GM18861 (cell line): Measurements from ENCODE around the gene EPN2.

ENCODE experiments used
- ATAC-seq: cut with Tn5 transposase; IDR thresholded peaks from one replicate; pipeline ENCODE4 v1.9.1; 2021; ENCODE audit not compliant: unreplicated experiment

EPN2 gene

GRCh38 chr17:19363460-19364035 is 126.4 kb downstream of the EPN2 start:
- no peak for ATAC-seq

GRCh38 chr17:19364699-19365498 is 127.7 kb downstream of the EPN2 start:
- ATAC-seq: no peak

- ATAC-seq: no peak
Measured at GRCh38 chr17:19365499-19365817, 128.3 kb downstream of the EPN2 start.

- ATAC-seq: no peak
Measured at GRCh38 chr17:19365833-19366636, 128.9 kb downstream of the EPN2 start.

- no peak for ATAC-seq
Measured at GRCh38 chr17:19366637-19366972, 129.4 kb downstream of the EPN2 start.

GRCh38 chr17:19368229-19368628 is 131.1 kb downstream of the EPN2 start:
- no peak for ATAC-seq

- no peak for ATAC-seq
Measured at GRCh38 chr17:19369107-19369778, 132.1 kb downstream of the EPN2 start.

GRCh38 chr17:19369846-19370492 is 132.8 kb downstream of the EPN2 start:
- ATAC-seq: no peak

GRCh38 chr17:19370493-19370960 is 133.4 kb downstream of the EPN2 start:
- ATAC-seq: no peak

GRCh38 chr17:19371259-19372010 is 134.3 kb downstream of the EPN2 start:
- ATAC-seq: no peak

GRCh38 chr17:19372011-19372370 is 134.8 kb downstream of the EPN2 start:
- no peak for ATAC-seq

- no peak for ATAC-seq
Measured at GRCh38 chr17:19372439-19372838, 135.3 kb downstream of the EPN2 start.

GRCh38 chr17:19372866-19373504 is 135.8 kb downstream of the EPN2 start:
- no peak for ATAC-seq

GRCh38 chr17:19374136-19374535 is 137.0 kb downstream of the EPN2 start:
- ATAC-seq: no peak

- no peak for ATAC-seq
Measured at GRCh38 chr17:19375732-19376131, 138.6 kb downstream of the EPN2 start.

- ATAC-seq: no peak
Measured at GRCh38 chr17:19376811-19377210, 139.6 kb downstream of the EPN2 start.

- ATAC-seq: peak; percentile 90
Measured at GRCh38 chr17:19377602-19378415, 140.6 kb downstream of the EPN2 start.

- ATAC-seq: no peak
Measured at GRCh38 chr17:19378416-19379360, 141.5 kb downstream of the EPN2 start, which contains the start of gene MAPK7. Gene MAPK7, plus strand, starts transcription at chr17:19378498. Its CDS starts 403 bp downstream, at chr17:19378901.
